ENCODE results near the gene MTHFD1.
"Not testable (repeated sequence)": the region's sequence is repeated elsewhere in the genome, so short reads cannot be mapped to it uniquely, and the experiment has no call there.

Gene MTHFD1

GRCh38 chr14:64388533-64389285 is 556 bp downstream of the MTHFD1 start:
- H3K9me3 ChIP-seq (ENCODE audit: control insufficient read depth in 2 of 2, low read length in 2 of 2): no peaks in the 10 kb centered on the region
- peak overlapping the region; percentile 89 to 96 for H3K4me3 ChIP-seq (ENCODE audit: low read length in 2 of 2)
- H3K27ac ChIP-seq (ENCODE audit: low read length): peak overlapping the region; percentile 60

GRCh38 chr14:64391113-64391725 is 3.1 kb downstream of the MTHFD1 start:
- no peak overlapping the region for H3K9ac ChIP-seq (ENCODE audit: low read length in 2 of 2)
- peaks cover 15% of the 10 kb centered on the region for H3K4me1 ChIP-seq (ENCODE audit: control insufficient read depth, insufficient read depth, low read length)
- no peaks in the 10 kb centered on the region for H3K9me3 ChIP-seq (ENCODE audit: control insufficient read depth in 2 of 2, low read length in 2 of 2)
- H3K27me3 ChIP-seq (ENCODE audit: control insufficient read depth in 1 of 2, insufficient read depth in 2 of 2, low read length in 2 of 2): no peaks in the 10 kb centered on the region
- H3K27ac ChIP-seq (ENCODE audit: low read length): no peak overlapping the region
- no peak overlapping the region for H3K4me3 ChIP-seq (ENCODE audit: low read length in 2 of 2)
- H3K36me3 ChIP-seq (ENCODE audit: control insufficient read depth in 2 of 2, insufficient read depth in 2 of 2, low read length in 2 of 2): peaks cover 0 to 3% of the 10 kb centered on the region in 2 donors

More at GRCh38 chr14:64388533-64389285, 556 bp downstream of the MTHFD1 start:
- Histone ChIP-seq H3K27me3 (ENCODE audit: control insufficient read depth in 1 of 2, insufficient read depth in 2 of 2, low read length in 2 of 2) (no peaks in the 10 kb centered on the region), H3K4me1 (ENCODE audit: control insufficient read depth, insufficient read depth, low read length) (peaks cover 15% of the 10 kb centered on the region), H3K9ac (ENCODE audit: low read length in 2 of 2) (peak overlapping the region; percentile 72 to 73), H3K36me3 (ENCODE audit: control insufficient read depth in 2 of 2, insufficient read depth in 2 of 2, low read length in 2 of 2) (peaks cover 0 to 3% of the 10 kb centered on the region in 2 donors)

GRCh38 chr14:64391986-64392385 is 3.8 kb downstream of the MTHFD1 start:
- Histone ChIP-seq H3K9me3 (ENCODE audit: control insufficient read depth in 2 of 2, low read length in 2 of 2) (no peaks in the 10 kb centered on the region), H3K4me1 (ENCODE audit: control insufficient read depth, insufficient read depth, low read length) (peaks cover 15% of the 10 kb centered on the region), H3K27ac (ENCODE audit: low read length) (no peak overlapping the region), H3K4me3 (ENCODE audit: low read length in 2 of 2) (no peak overlapping the region), H3K27me3 (ENCODE audit: control insufficient read depth in 1 of 2, insufficient read depth in 2 of 2, low read length in 2 of 2) (no peaks in the 10 kb centered on the region), H3K36me3 (ENCODE audit: control insufficient read depth in 2 of 2, insufficient read depth in 2 of 2, low read length in 2 of 2) (peaks cover 0 to 3% of the 10 kb centered on the region in 2 donors), H3K9ac (ENCODE audit: low read length in 2 of 2) (no peak overlapping the region)

- H3K36me3 ChIP-seq (ENCODE audit: control insufficient read depth in 2 of 2, insufficient read depth in 2 of 2, low read length in 2 of 2); H3K9me3 ChIP-seq (ENCODE audit: control insufficient read depth in 2 of 2, low read length in 2 of 2); H3K27ac ChIP-seq (ENCODE audit: low read length); H3K4me3 ChIP-seq (ENCODE audit: low read length in 2 of 2); H3K9ac ChIP-seq (ENCODE audit: low read length in 2 of 2); H3K27me3 ChIP-seq (ENCODE audit: control insufficient read depth in 1 of 2, insufficient read depth in 2 of 2, low read length in 2 of 2): not testable (repeated sequence)
- H3K4me1 ChIP-seq (ENCODE audit: control insufficient read depth, insufficient read depth, low read length): peaks cover 12% of the 10 kb centered on the region
Measured at GRCh38 chr14:64393189-64393726, 5.1 kb downstream of the MTHFD1 start.

- no peak overlapping the region for H3K27ac ChIP-seq (ENCODE audit: low read length)
- H3K36me3 ChIP-seq (ENCODE audit: control insufficient read depth in 2 of 2, insufficient read depth in 2 of 2, low read length in 2 of 2): peaks cover 0 to 3% of the 10 kb centered on the region in 2 donors
- H3K4me1 ChIP-seq (ENCODE audit: control insufficient read depth, insufficient read depth, low read length): peaks cover 2% of the 10 kb centered on the region
- no peak overlapping the region for H3K9ac ChIP-seq (ENCODE audit: low read length in 2 of 2)
- H3K27me3 ChIP-seq (ENCODE audit: control insufficient read depth in 1 of 2, insufficient read depth in 2 of 2, low read length in 2 of 2): no peaks in the 10 kb centered on the region
- no peak overlapping the region for H3K4me3 ChIP-seq (ENCODE audit: low read length in 2 of 2)
- no peaks in the 10 kb centered on the region for H3K9me3 ChIP-seq (ENCODE audit: control insufficient read depth in 2 of 2, low read length in 2 of 2)
Measured at GRCh38 chr14:64394423-64394822, 6.3 kb downstream of the MTHFD1 start.

GRCh38 chr14:64394977-64395633 is 7.0 kb downstream of the MTHFD1 start:
- no peak overlapping the region for H3K9ac ChIP-seq (ENCODE audit: low read length in 2 of 2)
- H3K27me3 ChIP-seq (ENCODE audit: control insufficient read depth in 1 of 2, insufficient read depth in 2 of 2, low read length in 2 of 2): no peaks in the 10 kb centered on the region
- peaks cover 0 to 3% of the 10 kb centered on the region in 2 donors for H3K36me3 ChIP-seq (ENCODE audit: control insufficient read depth in 2 of 2, insufficient read depth in 2 of 2, low read length in 2 of 2)
- H3K4me3 ChIP-seq (ENCODE audit: low read length in 2 of 2): no peak overlapping the region
- no peaks in the 10 kb centered on the region for H3K9me3 ChIP-seq (ENCODE audit: control insufficient read depth in 2 of 2, low read length in 2 of 2)
- no peak overlapping the region for H3K27ac ChIP-seq (ENCODE audit: low read length)
- H3K4me1 ChIP-seq (ENCODE audit: control insufficient read depth, insufficient read depth, low read length): peaks cover 2% of the 10 kb centered on the region

GRCh38 chr14:64400829-64401459 is 12.8 kb downstream of the MTHFD1 start:
- Histone ChIP-seq H3K9ac (ENCODE audit: low read length in 2 of 2) (no peak overlapping the region), H3K27ac (ENCODE audit: low read length) (no peak overlapping the region), H3K9me3 (ENCODE audit: control insufficient read depth in 2 of 2, low read length in 2 of 2) (no peaks in the 10 kb centered on the region), H3K4me1 (ENCODE audit: control insufficient read depth, insufficient read depth, low read length) (peaks cover 2% of the 10 kb centered on the region), H3K36me3 (ENCODE audit: control insufficient read depth in 2 of 2, insufficient read depth in 2 of 2, low read length in 2 of 2) (peaks cover 0 to 3% of the 10 kb centered on the region in 2 donors), H3K27me3 (ENCODE audit: control insufficient read depth in 1 of 2, insufficient read depth in 2 of 2, low read length in 2 of 2) (no peaks in the 10 kb centered on the region), H3K4me3 (ENCODE audit: low read length in 2 of 2) (no peak overlapping the region)

GRCh38 chr14:64401949-64402348 is 13.8 kb downstream of the MTHFD1 start:
- H3K27ac ChIP-seq (ENCODE audit: low read length): no peak overlapping the region
- no peak overlapping the region for H3K4me3 ChIP-seq (ENCODE audit: low read length in 2 of 2)
- H3K27me3 ChIP-seq (ENCODE audit: control insufficient read depth in 1 of 2, insufficient read depth in 2 of 2, low read length in 2 of 2): no peaks in the 10 kb centered on the region
- peaks cover 2% of the 10 kb centered on the region for H3K4me1 ChIP-seq (ENCODE audit: control insufficient read depth, insufficient read depth, low read length)
- H3K36me3 ChIP-seq (ENCODE audit: control insufficient read depth in 2 of 2, insufficient read depth in 2 of 2, low read length in 2 of 2): peaks cover 0 to 3% of the 10 kb centered on the region in 2 donors
- no peaks in the 10 kb centered on the region for H3K9me3 ChIP-seq (ENCODE audit: control insufficient read depth in 2 of 2, low read length in 2 of 2)
- no peak overlapping the region for H3K9ac ChIP-seq (ENCODE audit: low read length in 2 of 2)

GRCh38 chr14:64405295-64405694 is 17.1 kb downstream of the MTHFD1 start:
- no peak overlapping the region for H3K4me3 ChIP-seq (ENCODE audit: low read length in 2 of 2)
- H3K36me3 ChIP-seq (ENCODE audit: control insufficient read depth in 2 of 2, insufficient read depth in 2 of 2, low read length in 2 of 2): peaks cover 0 to 3% of the 10 kb centered on the region in 2 donors
- no peak overlapping the region for H3K27ac ChIP-seq (ENCODE audit: low read length)
- no peaks in the 10 kb centered on the region for H3K9me3 ChIP-seq (ENCODE audit: control insufficient read depth in 2 of 2, low read length in 2 of 2)
- H3K27me3 ChIP-seq (ENCODE audit: control insufficient read depth in 1 of 2, insufficient read depth in 2 of 2, low read length in 2 of 2): no peaks in the 10 kb centered on the region
- H3K4me1 ChIP-seq (ENCODE audit: control insufficient read depth, insufficient read depth, low read length): no peaks in the 10 kb centered on the region
- H3K9ac ChIP-seq (ENCODE audit: low read length in 2 of 2): no peak overlapping the region

GRCh38 chr14:64407329-64407728 is 19.2 kb downstream of the MTHFD1 start:
- Histone ChIP-seq H3K27me3 (ENCODE audit: control insufficient read depth in 1 of 2, insufficient read depth in 2 of 2, low read length in 2 of 2) (no peaks in the 10 kb centered on the region), H3K9me3 (ENCODE audit: control insufficient read depth in 2 of 2, low read length in 2 of 2) (no peaks in the 10 kb centered on the region), H3K4me1 (ENCODE audit: control insufficient read depth, insufficient read depth, low read length) (no peaks in the 10 kb centered on the region), H3K36me3 (ENCODE audit: control insufficient read depth in 2 of 2, insufficient read depth in 2 of 2, low read length in 2 of 2) (peaks cover 0 to 3% of the 10 kb centered on the region in 2 donors), H3K27ac (ENCODE audit: low read length) (no peak overlapping the region), H3K9ac (ENCODE audit: low read length in 2 of 2) (no peak overlapping the region), H3K4me3 (ENCODE audit: low read length in 2 of 2) (no peak overlapping the region)

Data from stomach smooth muscle (tissue), 2 donors.